Activated CD4-positive, alpha-beta memory T cell treated with anti-CD3 and anti-CD28 coated beads, Interleukin-2, amount 10 ng/mL, durations not matched to agents 7 days and 5 days (primary cell): ENCODE results near the gene KPNB1. TPM values are rescaled to one million over a fixed set of nuclear protein-coding genes. Genes with fewer than 3 reads are reported as not detected.

ENCODE experiments used
- CTCF ChIA-PET: fragments of 350-600 bp; sonication (Branson Sonifier 250); formaldehyde crosslinking; loops from one replicate; lab custom pipeline; 2021; ENCODE audit warnings: antibody characterized with exemption, inconsistent platforms; lab: Charles Lee
- POLR2A ChIA-PET: fragments of 350-600 bp; sonication (Branson Sonifier 250); formaldehyde crosslinking; loops from one replicate; lab custom pipeline; 2021; ENCODE audit warnings: antibody characterized with exemption; lab: Charles Lee
- DNase-seq: peaks from one replicate; pipeline ENCODE4 v3.0.0-alpha.2; 2020
- H3K27ac Mint-ChIP-seq: one replicate; pipeline ENCODE4 v1.8.0; 2021; ENCODE audit warnings: mild to moderate bottlenecking, mixed read lengths
- H3K27me3 Mint-ChIP-seq: one replicate; pipeline ENCODE4 v1.8.0; 2021; ENCODE audit warnings: mixed read lengths
- H3K36me3 Mint-ChIP-seq: one replicate; pipeline ENCODE4 v1.8.0; 2021; ENCODE audit warnings: low read depth, mixed read lengths
- H3K4me1 Mint-ChIP-seq: one replicate; pipeline ENCODE4 v1.8.0; 2021; ENCODE audit warnings: mixed read lengths
- H3K4me3 Mint-ChIP-seq: one replicate; pipeline ENCODE4 v1.8.0; 2021; ENCODE audit warnings: mild to moderate bottlenecking, mixed read lengths
- H3K9me3 Mint-ChIP-seq: one replicate; pipeline ENCODE4 v1.8.0; 2021; ENCODE audit warnings: mixed read lengths
- total RNA-seq, 2 experiments: library from RNA; stranded (reverse); gene quantifications; one replicate each; pipeline ENCODE4 v1.2.3, GENCODE V29; 2021

KPNB1 gene
- total RNA-seq, 2 experiments from 2014 or later = 329 to 334 TPM

- no peaks in the 10 kb centered on the region for H3K27me3 Mint-ChIP-seq
- H3K4me3 Mint-ChIP-seq = no peak overlapping the region
- H3K36me3 Mint-ChIP-seq = peaks cover 69% of the 10 kb centered on the region
- ChIA-PET POLR2A (interaction anchor here (0.6 to 1.8 kb wide), 5 partner anchors 8 to 118 kb away, joined by 3 to 5 read pairs (median 3); partner anchors contain the start of gene TBKBP1), CTCF (interaction anchor here (1.1 to 2.3 kb wide), 3 partner anchors 13 to 106 kb away, joined by 3 to 6 read pairs (median 4); no protein-coding TSS in a partner anchor)
- no peak overlapping the region for H3K27ac Mint-ChIP-seq
- H3K4me1 Mint-ChIP-seq = peaks cover 26% of the 10 kb centered on the region
- DNase-seq = no peak
- H3K9me3 Mint-ChIP-seq = no peaks in the 10 kb centered on the region
These were observed 34.9 kb downstream of the KPNB1 start for GRCh38 chr17:47684535-47685193.

GRCh38 chr17:47685556-47686275 is 36.0 kb downstream of the KPNB1 start:
- DNase-seq = no peak
- Mint-ChIP-seq H3K27me3 (no peaks in the 10 kb centered on the region), H3K36me3 (peaks cover 59% of the 10 kb centered on the region), H3K4me3 (no peak overlapping the region), H3K4me1 (peaks cover 24% of the 10 kb centered on the region), H3K9me3 (no peaks in the 10 kb centered on the region), H3K27ac (no peak overlapping the region)
- ChIA-PET CTCF (interaction anchor here (2.3 kb wide), 1 partner anchor 12 kb away, joined by 6 read pairs; no protein-coding TSS in a partner anchor), POLR2A (no interaction called here)

- Mint-ChIP-seq H3K4me3 (no peak overlapping the region), H3K27ac (no peak overlapping the region), H3K9me3 (no peaks in the 10 kb centered on the region), H3K36me3 (peaks cover 56% of the 10 kb centered on the region), H3K4me1 (peaks cover 23% of the 10 kb centered on the region), H3K27me3 (no peaks in the 10 kb centered on the region)
- DNase-seq = no peak
- POLR2A ChIA-PET = interaction anchor here (1.7 kb wide), 1 partner anchor 12 kb away, joined by 6 read pairs; no protein-coding TSS in a partner anchor
- CTCF ChIA-PET = no interaction called here
These were observed 36.5 kb downstream of the KPNB1 start for GRCh38 chr17:47686276-47686635.

DNA sequence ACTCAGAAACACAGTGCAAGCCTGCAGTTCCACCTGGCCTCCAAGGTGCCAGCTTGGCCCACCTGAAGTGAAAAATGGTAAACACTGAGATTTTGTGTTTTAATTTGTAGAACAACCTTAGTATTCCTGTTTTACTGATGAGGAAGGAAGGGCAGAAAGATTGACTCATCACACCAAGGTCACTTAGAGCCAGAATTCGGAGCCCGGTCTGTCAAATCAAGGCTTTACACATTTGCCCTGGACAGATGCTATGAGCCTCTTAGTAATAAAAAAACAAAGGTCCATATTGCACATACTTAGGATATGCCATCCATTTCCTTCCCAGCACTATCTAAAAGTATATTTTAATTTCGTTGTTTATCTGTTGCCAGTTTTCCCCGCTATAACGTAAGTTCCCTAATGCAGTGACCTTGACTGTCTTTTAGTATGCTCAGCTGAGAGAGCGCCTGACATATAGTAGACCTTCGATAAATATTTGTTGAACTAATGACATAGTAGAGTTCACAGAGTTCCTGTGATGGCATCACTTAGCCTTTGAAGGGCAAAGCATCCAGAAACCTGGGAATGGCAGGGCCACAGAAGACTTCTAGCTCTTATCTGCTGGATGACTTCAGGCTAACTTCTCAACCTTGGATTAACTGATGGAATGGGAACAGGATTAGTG is 37.1 kb downstream of the KPNB1 start:
- no peak overlapping the region for H3K27ac Mint-ChIP-seq
- no peaks in the 10 kb centered on the region for H3K9me3 Mint-ChIP-seq
- ChIA-PET POLR2A (interaction anchor here (1.4 to 22.2 kb wide), 5 partner anchors 8 to 47 kb away, joined by 4 to 463 read pairs (median 10); partner anchors contain the start of gene TBX21), CTCF (interaction anchor here (1.1 to 1.8 kb wide), 5 partner anchors 11 to 35 kb away, joined by 3 to 6 read pairs (median 5); no protein-coding TSS in a partner anchor)
- peaks cover 24% of the 10 kb centered on the region for H3K4me1 Mint-ChIP-seq
- no peak for DNase-seq
- no peaks in the 10 kb centered on the region for H3K27me3 Mint-ChIP-seq
- H3K4me3 Mint-ChIP-seq = no peak overlapping the region
- H3K36me3 Mint-ChIP-seq = peaks cover 54% of the 10 kb centered on the region

- Mint-ChIP-seq H3K27me3 (no peaks in the 10 kb centered on the region), H3K9me3 (no peaks in the 10 kb centered on the region), H3K27ac (no peak overlapping the region), H3K36me3 (peaks cover 49% of the 10 kb centered on the region), H3K4me3 (no peak overlapping the region), H3K4me1 (peaks cover 23% of the 10 kb centered on the region)
- CTCF ChIA-PET = interaction anchor here (0.6 to 1.8 kb wide), 6 partner anchors 10 to 34 kb away, joined by 3 to 6 read pairs (median 5); no protein-coding TSS in a partner anchor
- POLR2A ChIA-PET = interaction anchor here (1.0 to 22.2 kb wide), 7 partner anchors 9 to 135 kb away, joined by 4 to 463 read pairs (median 6); partner anchors contain the start of genes KPNB1, OSBPL7 and TBX21
- DNase-seq = no peak
These were observed 37.6 kb downstream of the KPNB1 start for GRCh38 chr17:47687328-47687690.

- Mint-ChIP-seq H3K4me1 (peaks cover 25% of the 10 kb centered on the region), H3K27ac (no peak overlapping the region), H3K4me3 (no peak overlapping the region), H3K36me3 (peaks cover 45% of the 10 kb centered on the region), H3K9me3 (no peaks in the 10 kb centered on the region), H3K27me3 (peaks cover 2% of the 10 kb centered on the region)
- no peak for DNase-seq
- POLR2A ChIA-PET = interaction anchor here (1.0 to 22.2 kb wide), 8 partner anchors 9 to 134 kb away, joined by 4 to 463 read pairs (median 6); partner anchors contain the start of genes KPNB1, OSBPL7 and TBX21
- CTCF ChIA-PET = interaction anchor here (0.6 to 1.8 kb wide), 7 partner anchors 10 to 34 kb away, joined by 3 to 6 read pairs (median 5); no protein-coding TSS in a partner anchor
These were observed 38.0 kb downstream of the KPNB1 start for GRCh38 chr17:47687748-47688147.

- ChIA-PET POLR2A (interaction anchor here (1.1 to 22.2 kb wide), 2 partner anchors 33 to 43 kb away, joined by 3 to 463 read pairs; partner anchors contain the start of gene TBX21), CTCF (no interaction called here)
- Mint-ChIP-seq H3K4me1 (peaks cover 32% of the 10 kb centered on the region), H3K27ac (no peak overlapping the region), H3K27me3 (peaks cover 8% of the 10 kb centered on the region), H3K4me3 (no peak overlapping the region), H3K9me3 (no peaks in the 10 kb centered on the region), H3K36me3 (peaks cover 21% of the 10 kb centered on the region)
- no peak for DNase-seq
These were observed 40.4 kb downstream of the KPNB1 start for GRCh38 chr17:47690121-47690520.

DNA sequence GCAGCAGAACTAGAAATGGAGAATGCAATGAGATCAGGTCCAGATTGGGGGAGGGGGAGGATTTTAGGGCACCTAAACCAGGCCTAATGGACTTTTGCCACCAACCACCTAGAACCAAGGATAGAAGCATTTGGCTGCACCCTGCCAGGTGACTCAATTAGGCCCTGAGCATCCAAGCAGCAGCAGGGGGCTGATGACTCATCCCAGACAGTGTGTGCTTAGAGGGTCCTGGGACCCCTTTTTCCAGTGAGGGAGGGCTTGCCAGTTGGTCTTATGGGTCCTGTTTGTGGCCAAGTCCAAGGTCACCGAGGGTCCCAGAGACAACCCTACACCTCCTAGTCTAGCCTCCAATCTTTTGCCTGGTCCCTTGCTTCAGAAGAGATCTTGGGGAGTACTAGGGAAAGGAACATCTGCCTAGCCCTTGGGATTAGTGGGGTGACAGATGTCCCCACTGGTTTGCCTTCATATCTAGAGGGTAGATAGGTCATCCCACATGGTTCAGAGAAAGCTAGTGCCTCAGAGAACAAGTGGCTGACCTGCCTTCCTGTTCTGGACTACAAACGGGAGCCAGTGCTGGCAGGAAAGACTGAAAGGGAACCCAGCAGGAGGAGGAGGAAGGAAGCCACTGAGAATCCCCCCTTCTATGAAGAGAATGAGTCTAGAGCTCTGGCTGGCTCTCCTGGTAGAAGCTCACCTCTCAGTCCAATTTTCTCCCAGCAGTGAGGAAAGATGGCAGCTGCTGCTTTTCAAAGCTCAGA is 42.6 kb downstream of the KPNB1 start:
- CTCF ChIA-PET = interaction anchor here (1.3 to 1.5 kb wide), 2 partner anchors 13 to 29 kb away, joined by 3 to 6 read pairs; no protein-coding TSS in a partner anchor
- Mint-ChIP-seq H3K4me1 (peaks cover 42% of the 10 kb centered on the region), H3K9me3 (no peaks in the 10 kb centered on the region), H3K27ac (no peak overlapping the region), H3K36me3 (peaks cover 2% of the 10 kb centered on the region), H3K27me3 (peaks cover 9% of the 10 kb centered on the region), H3K4me3 (peak overlapping the region; percentile 74)
- POLR2A ChIA-PET = interaction anchor here (0.7 to 22.2 kb wide), 12 partner anchors 8 to 42 kb away, joined by 3 to 463 read pairs (median 4); partner anchors contain the start of genes KPNB1 and TBX21
- DNase-seq = no peak

DNA sequence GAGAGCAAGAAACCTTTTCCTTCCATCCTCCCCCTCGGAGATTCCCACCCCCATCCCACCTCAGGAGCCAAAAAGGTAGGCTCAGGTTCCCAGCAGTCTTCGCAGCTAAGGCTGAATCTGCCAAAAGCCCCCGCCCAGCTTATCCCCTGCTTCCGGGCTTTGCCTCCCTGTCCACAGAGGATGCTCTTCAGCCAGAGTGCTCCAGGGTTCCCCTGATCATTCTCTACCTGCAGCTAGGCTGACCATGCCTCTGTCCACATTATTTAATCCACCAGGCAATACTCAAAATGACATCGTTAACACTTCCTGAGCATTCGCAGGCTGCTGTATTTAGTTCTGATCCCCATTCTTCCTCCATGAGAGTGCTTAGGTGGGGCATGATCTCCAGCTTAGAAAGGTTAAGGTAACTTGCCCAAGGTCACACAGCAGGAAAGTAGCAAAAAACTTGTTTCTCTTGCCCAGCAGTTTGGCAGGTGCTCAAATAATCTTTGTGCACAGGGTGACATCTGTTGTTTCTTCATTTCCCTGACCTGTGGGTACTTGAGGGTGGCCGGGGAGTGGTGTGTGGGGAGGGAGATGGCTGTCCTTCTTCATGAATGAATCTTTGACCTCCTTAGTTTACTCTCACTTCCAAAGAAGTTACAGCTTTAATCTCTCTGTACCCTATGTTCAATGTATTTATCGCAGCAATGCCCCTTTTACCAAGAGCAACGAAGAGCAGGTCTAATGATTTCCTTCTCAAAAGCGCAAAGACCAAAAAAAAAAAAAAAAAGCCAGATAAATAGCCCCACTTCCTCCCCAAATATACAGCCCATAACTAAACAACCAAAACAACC is 43.4 kb downstream of the KPNB1 start:
- Mint-ChIP-seq H3K27ac (peak overlapping the region; percentile 11), H3K27me3 (peaks cover 9% of the 10 kb centered on the region), H3K4me1 (peaks cover 41% of the 10 kb centered on the region), H3K4me3 (peak overlapping the region; percentile 74), H3K9me3 (no peaks in the 10 kb centered on the region), H3K36me3 (no peaks in the 10 kb centered on the region)
- no peak for DNase-seq
- ChIA-PET POLR2A (interaction anchor here (0.7 to 22.2 kb wide), 14 partner anchors 9 to 138 kb away, joined by 3 to 463 read pairs (median 4); partner anchors contain the start of genes KPNB1, LRRC46, MRPL10 and TBX21), CTCF (interaction anchor here (0.6 to 1.7 kb wide), 5 partner anchors 14 to 96 kb away, joined by 3 to 7 read pairs (median 4); partner anchors contain the start of gene TBX21)

DNA sequence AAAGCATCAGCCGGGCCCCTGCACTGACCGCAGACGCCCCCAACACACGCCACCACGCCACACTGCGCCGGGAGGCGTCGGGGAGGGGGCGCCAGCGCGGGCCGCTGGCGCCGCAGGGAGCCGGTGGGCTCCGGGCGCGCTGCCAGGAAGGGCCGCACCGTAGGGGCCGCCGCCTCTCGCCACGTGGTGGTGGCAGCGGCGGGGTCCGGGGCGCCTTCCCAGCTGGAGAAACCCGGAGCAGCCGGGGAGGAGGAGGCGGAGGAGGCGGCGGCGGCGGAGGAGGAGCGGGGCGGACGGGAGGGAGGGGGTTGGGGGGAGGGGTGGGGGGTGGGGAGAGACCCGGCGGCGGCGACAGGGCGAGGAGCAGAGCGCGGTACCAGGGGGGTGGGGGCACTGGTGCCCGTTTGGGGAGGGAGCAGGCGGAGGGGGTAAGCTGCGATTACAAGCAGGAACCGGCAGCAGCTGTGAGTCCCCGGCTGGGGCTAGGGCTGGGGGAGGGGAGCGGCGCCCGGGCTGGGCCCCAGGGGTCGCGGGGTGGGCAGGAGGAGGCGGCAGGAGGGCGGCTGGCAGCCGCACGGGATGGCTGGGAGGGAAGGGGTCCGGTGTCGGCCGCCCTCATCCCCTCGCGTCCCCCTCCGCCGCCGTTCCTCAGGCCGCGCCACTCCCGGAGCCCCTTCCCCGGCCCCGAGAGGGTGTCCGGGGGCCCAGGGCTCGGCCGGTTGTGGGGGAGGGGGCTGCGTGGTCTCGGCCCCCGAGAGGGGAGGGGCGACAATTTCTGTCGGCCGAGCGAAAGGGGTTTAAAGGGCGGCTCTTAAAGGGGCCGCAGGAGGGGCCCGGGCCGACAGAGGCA is 44.2 kb downstream of the KPNB1 start, which contains the start of gene TBKBP1:
Gene TBKBP1, plus strand, starts transcription at position 431 of the 850 bp plus-strand sequence. CDS start 1,952 bp downstream, outside the sequence.
- peak; percentile 51 for DNase-seq
- H3K27ac Mint-ChIP-seq = peak within 1 kb of the TSS; percentile 11
- peak within 1 kb of the TSS; percentile 74 for H3K4me3 Mint-ChIP-seq
- ChIA-PET CTCF (interaction anchor here (1.3 to 1.7 kb wide), 5 partner anchors 15 to 96 kb away, joined by 3 to 7 read pairs (median 6); partner anchors contain the start of gene TBX21), POLR2A (interaction anchor here (0.8 to 22.2 kb wide), 10 partner anchors 10 to 137 kb away, joined by 3 to 463 read pairs (median 6); partner anchors contain the start of genes KPNB1, LRRC46, MRPL10 and TBX21)
- no peaks in the 10 kb centered on the region for H3K9me3 Mint-ChIP-seq
- no peaks in the 10 kb centered on the region for H3K36me3 Mint-ChIP-seq
- H3K4me1 Mint-ChIP-seq = peaks cover 45% of the 10 kb centered on the region
- H3K27me3 Mint-ChIP-seq = peaks cover 9% of the 10 kb centered on the region
